Left kidney (tissue), 2 donors: ENCODE data around the gene RNF212. TPM values are rescaled to one million over a fixed set of nuclear protein-coding genes. Genes with fewer than 3 reads are reported as not detected.

Experiments
- DNase-seq: peaks from one replicate; pipeline ENCODE4 v3.0.0-alpha.2; 2013
- polyA plus RNA-seq: library from polyadenylated mRNA; unstranded; fragments of 120-200 nt; gene quantifications from one replicate; pipeline ENCODE4 v1.2.1, GENCODE V29; 2013; ENCODE audit not compliant: insufficient read length

Gene RNF212
- polyA plus RNA-seq, 1 donor = 17.9 TPM

- DNase-seq = no peak
These were observed 77.3 kb downstream of the RNF212 start for GRCh38 chr4:1036095-1036494.

- DNase-seq = no peak
These were observed 77.9 kb downstream of the RNF212 start for GRCh38 chr4:1035510-1035909.

GRCh38 chr4:1033840-1034551 is 79.4 kb downstream of the RNF212 start:
- no peak for DNase-seq

GRCh38 chr4:1032861-1033260 is 80.5 kb downstream of the RNF212 start:
- no peak for DNase-seq

GRCh38 chr4:1031956-1032795 is 81.2 kb downstream of the RNF212 start:
- no peak for DNase-seq

- DNase-seq = no peak
These were observed 82.0 kb downstream of the RNF212 start for GRCh38 chr4:1031346-1031745.

GRCh38 chr4:1030559-1030958 is 82.8 kb downstream of the RNF212 start:
- no peak for DNase-seq

GRCh38 chr4:1030031-1030430 is 83.3 kb downstream of the RNF212 start:
- no peak for DNase-seq

GRCh38 chr4:1029529-1029928 is 83.8 kb downstream of the RNF212 start:
- DNase-seq = no peak

GRCh38 chr4:1028574-1029220 is 84.7 kb downstream of the RNF212 start:
- no peak for DNase-seq

GRCh38 chr4:1027915-1028238 is 85.5 kb downstream of the RNF212 start:
- DNase-seq = no peak

- DNase-seq = no peak
These were observed 86.0 kb downstream of the RNF212 start for GRCh38 chr4:1027219-1027914.

- no peak for DNase-seq
These were observed 87.2 kb downstream of the RNF212 start for GRCh38 chr4:1026115-1026514.

- no peak for DNase-seq
These were observed 88.3 kb downstream of the RNF212 start for GRCh38 chr4:1024882-1025545.

GRCh38 chr4:1023895-1024740 is 89.2 kb downstream of the RNF212 start:
- no peak for DNase-seq

- DNase-seq = no peak
These were observed 90.2 kb downstream of the RNF212 start for GRCh38 chr4:1023075-1023640.

- no peak for DNase-seq
These were observed 90.7 kb downstream of the RNF212 start for GRCh38 chr4:1022739-1023066.

- no peak for DNase-seq
These were observed 91.2 kb downstream of the RNF212 start for GRCh38 chr4:1022051-1022738.
